Gastroesophageal sphincter (tissue), 3 donors: Measurements from ENCODE around the gene ARHGAP28.

Experiments used
- CTCF ChIP-seq, 4 experiments: fragments of 200-600 bp in 2 of 4; fragments of 450-650 bp in 2 of 4; sonication (generic) in 1 of 4; IDR thresholded peaks; one replicate each; pipeline ENCODE4 v1.5.1; 2017 to 2019; ENCODE audit warnings: antibody characterized with exemption in 4 of 4, mild to moderate bottlenecking in 2 of 4, moderate library complexity in 2 of 4
- POLR2A ChIP-seq, 2 donors: fragments of 450-650 bp; IDR thresholded peaks; one replicate each; pipeline ENCODE4 v1.6.1; 2017; ENCODE audit warnings: antibody characterized with exemption in 2 of 2, mild to moderate bottlenecking in 2 of 2, moderate library complexity in 1 of 2

DNA sequence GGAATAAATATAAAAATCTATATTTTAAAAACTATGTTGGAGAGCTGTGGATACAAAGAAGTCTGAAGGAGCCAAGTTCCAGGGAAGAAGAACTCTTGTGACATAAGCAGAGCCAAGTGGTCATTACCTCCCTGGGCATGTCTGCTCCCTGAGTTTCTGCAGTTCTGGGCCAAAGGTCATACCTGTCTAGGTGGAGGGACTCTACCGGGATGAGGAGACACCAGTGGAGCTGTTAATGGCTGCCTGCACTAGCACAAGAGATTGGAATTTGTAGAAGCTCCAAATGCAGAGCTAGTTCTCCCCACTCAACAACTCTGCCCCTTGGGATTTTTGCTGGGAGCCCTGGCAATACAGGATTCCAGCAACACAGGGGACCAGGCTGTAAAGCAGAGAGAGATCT is 89.8 kb downstream of the ARHGAP28 start:
- no peak for TF ChIP-seq CTCF (IDR thresholded peaks at IDR 0.05)
- no peak for TF ChIP-seq POLR2A (IDR thresholded peaks at IDR 0.05)
